HG03175 (cell line): ENCODE measurements around the gene SLC22A6.

Source experiments
- ATAC-seq: cut with Tn5 transposase; IDR thresholded peaks from one replicate; pipeline ENCODE4 v1.9.1; 2021; ENCODE audit warnings: mild to moderate bottlenecking, moderate library complexity; ENCODE audit not compliant: unreplicated experiment

The SLC22A6 gene

GRCh38 chr11:62984451-62984991 is at the start of gene SLC22A6:
TSS of gene SLC22A6 (minus strand) at chr11:62984967. CDS start at chr11:62984690, 277 bp downstream.
- ATAC-seq, result no peak

GRCh38 chr11:63032457-63032856 is 47.7 kb upstream of the SLC22A6 start:
- no peak for ATAC-seq

- peak; percentile 47 for ATAC-seq
These were observed 39.3 kb upstream of the SLC22A6 start for GRCh38 chr11:63023841-63024648.

- no peak for ATAC-seq
These were observed 38.6 kb upstream of the SLC22A6 start for GRCh38 chr11:63023222-63023814.

GRCh38 chr11:63022441-63022840 is 37.7 kb upstream of the SLC22A6 start:
- ATAC-seq, result no peak

GRCh38 chr11:63020671-63021291 is 36.0 kb upstream of the SLC22A6 start:
- no peak for ATAC-seq

- no peak for ATAC-seq
These were observed 34.7 kb upstream of the SLC22A6 start for GRCh38 chr11:63019506-63019905.

GRCh38 chr11:63017306-63017974 is 32.7 kb upstream of the SLC22A6 start:
- ATAC-seq, result no peak

- ATAC-seq, result no peak
These were observed 30.9 kb upstream of the SLC22A6 start, which contains the start of gene SLC22A8 for GRCh38 chr11:63015521-63016215. TSS of gene SLC22A8 (minus strand) at chr11:63015841. CDS start at chr11:63014958, 883 bp downstream.

GRCh38 chr11:63014408-63015055 is 29.8 kb upstream of the SLC22A6 start:
- no peak for ATAC-seq

- ATAC-seq, result no peak
These were observed 28.1 kb upstream of the SLC22A6 start for GRCh38 chr11:63012839-63013238.

- ATAC-seq, result no peak
These were observed 27.7 kb upstream of the SLC22A6 start for GRCh38 chr11:63012430-63012829.

- ATAC-seq, result no peak
These were observed 26.2 kb upstream of the SLC22A6 start for GRCh38 chr11:63010934-63011439.

GRCh38 chr11:63007920-63008319 is 23.2 kb upstream of the SLC22A6 start:
- no peak for ATAC-seq

GRCh38 chr11:63001456-63001855 is 16.7 kb upstream of the SLC22A6 start:
- ATAC-seq, result no peak

- no peak for ATAC-seq
These were observed 14.9 kb upstream of the SLC22A6 start for GRCh38 chr11:62999649-63000048.

- no peak for ATAC-seq
These were observed 14.4 kb upstream of the SLC22A6 start for GRCh38 chr11:62999156-62999555.

- ATAC-seq, result no peak
These were observed 11.5 kb upstream of the SLC22A6 start for GRCh38 chr11:62996271-62996670.

GRCh38 chr11:62994775-62995174 is 10.0 kb upstream of the SLC22A6 start:
- ATAC-seq, result no peak

- no peak for ATAC-seq
These were observed 3.5 kb upstream of the SLC22A6 start for GRCh38 chr11:62988276-62988675.
